OCI-LY3 (cell line): Measurements from ENCODE around the gene REEP1.

ENCODE experiments used
- CTCF ChIP-seq: fragments of 200-600, 300-600 bp; sonication (generic); IDR thresholded peaks from 2 replicates; pipeline ENCODE4 v1.5.1; 2014; ENCODE audit warnings: antibody characterized with exemption, low read length, low read depth
- EZH2phosphoT487 ChIP-seq: fragments of 200-600 bp; shearing (Covaris generic); IDR thresholded peaks from 2 replicates; pipeline ENCODE4 v1.6.1; 2018; ENCODE audit warnings: antibody characterized with exemption, mixed run types, low read depth

GRCh38 chr2:86172610-86173009 lies 164.8 kb downstream of the REEP1 start:
- TF ChIP-seq CTCF: no peak
- TF ChIP-seq EZH2phosphoT487: no peak
